DOHH2 (cell line): ENCODE measurements around the gene TAS1R2.

Source experiments
- CTCF ChIP-seq: fragments of 200-600 bp; sonication (generic); IDR thresholded peaks from one replicate; pipeline ENCODE4 v1.5.1; 2014; ENCODE audit warnings: antibody characterized with exemption, mild to moderate bottlenecking, low read depth, low read length; ENCODE audit not compliant: poor library complexity, severe bottlenecking
- EZH2phosphoT487 ChIP-seq: fragments of 200-600 bp; sonication (generic); IDR thresholded peaks from 2 replicates; pipeline ENCODE4 v1.6.1; 2017; ENCODE audit warnings: borderline replicate concordance, mild to moderate bottlenecking, antibody characterized with exemption, low read length, moderate library complexity, mixed read lengths

GRCh38 chr1:18872071-18872611 lies 12.7 kb upstream of the TAS1R2 start:
- TF ChIP-seq CTCF (no peak), EZH2phosphoT487 (no peak)
